T-helper 2 cell treated with Interferon-gamma antibody and Interleukin-4, amounts not matched to agents 5 μg/mL and 100 μg/mL, for 36 hours (primary cell): ENCODE data around the gene VANGL2.

Source experiments
- DNase-seq: peaks from one replicate; pipeline ENCODE4 v3.0.0; 2021; ENCODE audit warnings: low spot score
- H3K27ac Mint-ChIP-seq: one replicate; pipeline ENCODE4 v1.8.0; 2021; ENCODE audit warnings: mild to moderate bottlenecking, mixed read lengths
- H3K27me3 Mint-ChIP-seq: one replicate; pipeline ENCODE4 v1.8.0; 2021; ENCODE audit warnings: low read depth, mixed read lengths
- H3K36me3 Mint-ChIP-seq: one replicate; pipeline ENCODE4 v1.8.0; 2021; ENCODE audit warnings: low read depth, mixed read lengths
- H3K4me1 Mint-ChIP-seq: one replicate; pipeline ENCODE4 v1.8.0; 2021; ENCODE audit warnings: low read depth, mixed read lengths
- H3K4me3 Mint-ChIP-seq: one replicate; pipeline ENCODE4 v1.8.0; 2022; ENCODE audit warnings: mild to moderate bottlenecking, moderate library complexity, mixed read lengths
- H3K9me3 Mint-ChIP-seq: one replicate; pipeline ENCODE4 v1.8.0; 2021; ENCODE audit warnings: mixed read lengths

The VANGL2 gene

GRCh38 chr1:160400223-160400645, at the start of gene VANGL2:
VANGL2 (plus strand) TSS chr1:160400564; CDS start chr1:160415838, 15,274 bp downstream.
- DNase-seq, result peak; percentile 26
- Mint-ChIP-seq H3K4me3 (peak within 1 kb of the TSS; percentile 8), H3K27me3 (peaks cover 55% of the 10 kb centered on the region), H3K27ac (no peak within 1 kb of the TSS), H3K4me1 (no peaks in the 10 kb centered on the region), H3K9me3 (no peaks in the 10 kb centered on the region), H3K36me3 (no peaks in the 10 kb centered on the region)

GRCh38 chr1:160351629-160352028, 48.7 kb upstream of the VANGL2 start:
- H3K27ac Mint-ChIP-seq, result no peak overlapping the region
- peaks cover 57% of the 10 kb centered on the region for H3K36me3 Mint-ChIP-seq
- H3K4me3 Mint-ChIP-seq, result no peak overlapping the region
- no peaks in the 10 kb centered on the region for H3K9me3 Mint-ChIP-seq
- peaks cover 11% of the 10 kb centered on the region for H3K4me1 Mint-ChIP-seq
- DNase-seq, result no peak
- no peaks in the 10 kb centered on the region for H3K27me3 Mint-ChIP-seq

GRCh38 chr1:160352555-160352954, 47.8 kb upstream of the VANGL2 start:
- Mint-ChIP-seq H3K4me3 (no peak overlapping the region), H3K36me3 (peaks cover 59% of the 10 kb centered on the region), H3K27ac (no peak overlapping the region), H3K27me3 (no peaks in the 10 kb centered on the region), H3K4me1 (peaks cover 8% of the 10 kb centered on the region), H3K9me3 (no peaks in the 10 kb centered on the region)
- no peak for DNase-seq

- no peak for DNase-seq
- Mint-ChIP-seq H3K4me3 (no peak overlapping the region), H3K27me3 (no peaks in the 10 kb centered on the region), H3K9me3 (no peaks in the 10 kb centered on the region), H3K4me1 (peaks cover 7% of the 10 kb centered on the region), H3K27ac (no peak overlapping the region), H3K36me3 (peaks cover 59% of the 10 kb centered on the region)
Measured at GRCh38 chr1:160353223-160353622, 47.1 kb upstream of the VANGL2 start.

- no peak for DNase-seq
- Mint-ChIP-seq H3K27me3 (no peaks in the 10 kb centered on the region), H3K36me3 (peaks cover 65% of the 10 kb centered on the region), H3K27ac (no peak overlapping the region), H3K4me3 (no peak overlapping the region), H3K9me3 (no peaks in the 10 kb centered on the region), H3K4me1 (peaks cover 5% of the 10 kb centered on the region)
Measured at GRCh38 chr1:160354388-160354985, 45.9 kb upstream of the VANGL2 start.

- DNase-seq, result no peak
- Mint-ChIP-seq H3K4me3 (no peak overlapping the region), H3K27me3 (no peaks in the 10 kb centered on the region), H3K9me3 (no peaks in the 10 kb centered on the region), H3K36me3 (peaks cover 52% of the 10 kb centered on the region), H3K4me1 (no peaks in the 10 kb centered on the region), H3K27ac (no peak overlapping the region)
Measured at GRCh38 chr1:160357286-160358002, 42.9 kb upstream of the VANGL2 start.

- no peak overlapping the region for H3K27ac Mint-ChIP-seq
- H3K9me3 Mint-ChIP-seq, result no peaks in the 10 kb centered on the region
- DNase-seq, result no peak
- H3K27me3 Mint-ChIP-seq, result no peaks in the 10 kb centered on the region
- no peaks in the 10 kb centered on the region for H3K4me1 Mint-ChIP-seq
- H3K36me3 Mint-ChIP-seq, result peaks cover 47% of the 10 kb centered on the region
- no peak overlapping the region for H3K4me3 Mint-ChIP-seq
Measured at GRCh38 chr1:160358073-160358472, 42.3 kb upstream of the VANGL2 start.

GRCh38 chr1:160359559-160360226, 40.7 kb upstream of the VANGL2 start:
- Mint-ChIP-seq H3K36me3 (peaks cover 34% of the 10 kb centered on the region), H3K27me3 (no peaks in the 10 kb centered on the region), H3K9me3 (no peaks in the 10 kb centered on the region), H3K27ac (no peak overlapping the region), H3K4me1 (peaks cover 2% of the 10 kb centered on the region), H3K4me3 (no peak overlapping the region)
- DNase-seq, result no peak

- H3K9me3 Mint-ChIP-seq, result no peaks in the 10 kb centered on the region
- no peaks in the 10 kb centered on the region for H3K27me3 Mint-ChIP-seq
- no peak overlapping the region for H3K4me3 Mint-ChIP-seq
- H3K36me3 Mint-ChIP-seq, result peaks cover 30% of the 10 kb centered on the region
- H3K4me1 Mint-ChIP-seq, result peaks cover 2% of the 10 kb centered on the region
- no peak for DNase-seq
- no peak overlapping the region for H3K27ac Mint-ChIP-seq
Measured at GRCh38 chr1:160360227-160360695, 40.1 kb upstream of the VANGL2 start.

- no peak overlapping the region for H3K4me3 Mint-ChIP-seq
- H3K4me1 Mint-ChIP-seq, result peaks cover 2% of the 10 kb centered on the region
- H3K27ac Mint-ChIP-seq, result no peak overlapping the region
- no peak for DNase-seq
- no peaks in the 10 kb centered on the region for H3K9me3 Mint-ChIP-seq
- H3K27me3 Mint-ChIP-seq, result no peaks in the 10 kb centered on the region
- peaks cover 27% of the 10 kb centered on the region for H3K36me3 Mint-ChIP-seq
Measured at GRCh38 chr1:160361199-160361598, 39.2 kb upstream of the VANGL2 start.

GRCh38 chr1:160361814-160362167, 38.6 kb upstream of the VANGL2 start:
- DNase-seq, result no peak
- Mint-ChIP-seq H3K4me3 (no peak overlapping the region), H3K36me3 (peaks cover 21% of the 10 kb centered on the region), H3K4me1 (peaks cover 2% of the 10 kb centered on the region), H3K27ac (no peak overlapping the region), H3K9me3 (no peaks in the 10 kb centered on the region), H3K27me3 (no peaks in the 10 kb centered on the region)

GRCh38 chr1:160362168-160362957, 38.0 kb upstream of the VANGL2 start:
- Mint-ChIP-seq H3K27ac (peak overlapping the region; percentile 43), H3K36me3 (peaks cover 17% of the 10 kb centered on the region), H3K27me3 (no peaks in the 10 kb centered on the region), H3K9me3 (no peaks in the 10 kb centered on the region), H3K4me3 (no peak overlapping the region), H3K4me1 (peaks cover 2% of the 10 kb centered on the region)
- no peak for DNase-seq

- H3K36me3 Mint-ChIP-seq, result peaks cover 16% of the 10 kb centered on the region
- H3K27me3 Mint-ChIP-seq, result no peaks in the 10 kb centered on the region
- no peak overlapping the region for H3K27ac Mint-ChIP-seq
- H3K4me3 Mint-ChIP-seq, result no peak overlapping the region
- peaks cover 6% of the 10 kb centered on the region for H3K4me1 Mint-ChIP-seq
- H3K9me3 Mint-ChIP-seq, result no peaks in the 10 kb centered on the region
- no peak for DNase-seq
Measured at GRCh38 chr1:160363010-160363409, 37.4 kb upstream of the VANGL2 start.
